H9 (cell line): ENCODE data around the gene SRP19. TPM values are rescaled to one million over a fixed set of nuclear protein-coding genes. Genes with fewer than 3 reads are reported as not detected.

Source experiments
- DNase-seq: peaks from one replicate; pipeline ENCODE4 v3.0.0-alpha.2; 2017
- H2AFZ ChIP-seq: one replicate; pipeline ENCODE4 v1.6.1; 2013; ENCODE audit warnings: mild to moderate bottlenecking, low read length, control low read depth, moderate library complexity
- H2AK5ac ChIP-seq: 2 replicates; pipeline ENCODE4 v1.6.1; 2013; ENCODE audit warnings: low read length, control low read depth, mixed read lengths; ENCODE audit not compliant: insufficient read length
- H2BK120ac ChIP-seq: one replicate; pipeline ENCODE4 v1.6.1; 2013; ENCODE audit warnings: low read depth, mild to moderate bottlenecking, low read length, control low read depth, inconsistent platforms; ENCODE audit not compliant: poor library complexity, severe bottlenecking
- H2BK12ac ChIP-seq: 2 replicates; pipeline ENCODE4 v1.6.1; 2013; ENCODE audit warnings: low read length, control low read depth, mixed read lengths, low read depth; ENCODE audit not compliant: insufficient read length
- H2BK15ac ChIP-seq: 2 replicates; pipeline ENCODE4 v1.6.1; 2013; ENCODE audit warnings: low read depth, low read length, control low read depth
- H2BK20ac ChIP-seq: one replicate; pipeline ENCODE4 v1.6.1; 2013; ENCODE audit warnings: low read depth, mild to moderate bottlenecking, low read length, control low read depth, inconsistent platforms; ENCODE audit not compliant: poor library complexity, severe bottlenecking
- H2BK5ac ChIP-seq: 2 replicates; pipeline ENCODE4 v1.6.1; 2013; ENCODE audit warnings: low read length, control low read depth, mixed read lengths; ENCODE audit not compliant: insufficient read length
- H3K14ac ChIP-seq: 2 replicates; pipeline ENCODE4 v1.6.1; 2013; ENCODE audit warnings: low read length, control low read depth; ENCODE audit not compliant: insufficient read depth
- H3K18ac ChIP-seq: 2 replicates; pipeline ENCODE4 v1.6.1; 2013; ENCODE audit warnings: low read depth, mild to moderate bottlenecking, mixed read lengths, low read length, control low read depth; ENCODE audit not compliant: insufficient read length
- H3K23ac ChIP-seq: 2 replicates; pipeline ENCODE4 v1.6.1; 2013; ENCODE audit warnings: low read length, control low read depth, mixed read lengths, low read depth; ENCODE audit not compliant: insufficient read length
- H3K23me2 ChIP-seq: 2 replicates; pipeline ENCODE4 v1.6.1; 2013; ENCODE audit warnings: low read depth, mild to moderate bottlenecking, mixed read lengths, low read length, control low read depth; ENCODE audit not compliant: insufficient read length, poor library complexity, severe bottlenecking
- H3K27ac ChIP-seq: 2 replicates; pipeline ENCODE4 v1.5.1; 2013; ENCODE audit warnings: low read length, control low read depth, mixed read lengths, low read depth; ENCODE audit not compliant: insufficient read length
- H3K27me3 ChIP-seq: 2 replicates; pipeline ENCODE4 v1.6.1; 2013; ENCODE audit warnings: low read length, control low read depth, inconsistent platforms; ENCODE audit not compliant: insufficient read depth
- H3K4ac ChIP-seq: 2 replicates; pipeline ENCODE4 v1.6.1; 2013; ENCODE audit warnings: low read depth, mild to moderate bottlenecking, control low read depth, inconsistent platforms, low read length, moderate library complexity
- H3K4me1 ChIP-seq: 2 replicates; pipeline ENCODE4 v1.6.1; 2013; ENCODE audit warnings: low read length, control low read depth, inconsistent platforms; ENCODE audit not compliant: insufficient read depth
- H3K4me2 ChIP-seq: 2 replicates; pipeline ENCODE4 v1.6.1; 2013; ENCODE audit warnings: low read length, control low read depth, mixed read lengths; ENCODE audit not compliant: insufficient read length, insufficient read depth
- H3K56ac ChIP-seq: 2 replicates; pipeline ENCODE4 v1.6.1; 2013; ENCODE audit warnings: low read depth, mild to moderate bottlenecking, mixed read lengths, low read length, control low read depth; ENCODE audit not compliant: insufficient read length
- H3K79me1 ChIP-seq: 2 replicates; pipeline ENCODE4 v1.6.1; 2013; ENCODE audit warnings: low read depth, mild to moderate bottlenecking, moderate library complexity, low read length, control low read depth, inconsistent platforms; ENCODE audit not compliant: insufficient read depth, poor library complexity, severe bottlenecking
- H3K79me2 ChIP-seq: 2 replicates; pipeline ENCODE4 v1.6.1; 2013; ENCODE audit warnings: low read length, control low read depth, inconsistent platforms; ENCODE audit not compliant: insufficient read depth
- H3K9ac ChIP-seq: 2 replicates; pipeline ENCODE4 v1.6.1; 2013; ENCODE audit warnings: low read length, control low read depth, mixed read lengths; ENCODE audit not compliant: insufficient read length; ENCODE audit errors: extremely low read depth
- H3K9me3 ChIP-seq: one replicate; pipeline ENCODE4 v1.6.1; 2013; ENCODE audit warnings: low read depth, low read length, inconsistent platforms; ENCODE audit not compliant: control insufficient read depth
- H3T11ph ChIP-seq: one replicate; pipeline ENCODE4 v1.6.1; 2013; ENCODE audit warnings: mild to moderate bottlenecking, low read length, control low read depth, inconsistent platforms
- H4K20me1 ChIP-seq: one replicate; pipeline ENCODE4 v1.6.1; 2013; ENCODE audit not compliant: control insufficient read depth, insufficient read length, insufficient read depth
- H4K5ac ChIP-seq: 2 replicates; pipeline ENCODE4 v1.6.1; 2013; ENCODE audit warnings: low read depth, mild to moderate bottlenecking, mixed read lengths, low read length, control low read depth; ENCODE audit not compliant: insufficient read length
- H4K8ac ChIP-seq: replicated peaks from 2 replicates; pipeline ENCODE4 v1.6.1; 2013; ENCODE audit warnings: low read length, control low read depth, mixed read lengths, low read depth; ENCODE audit not compliant: insufficient read length
- H4K91ac ChIP-seq: 2 replicates; pipeline ENCODE4 v1.6.1; 2013; ENCODE audit warnings: low read depth, mild to moderate bottlenecking, moderate library complexity, mixed read lengths, low read length, control low read depth; ENCODE audit not compliant: insufficient read length
- H3K27ac Mint-ChIP-seq, 3 experiments: 2 replicates in 2 of 3; 3 replicates in 1 of 3; pipeline ENCODE4 v1.8.0; 2020 to 2021; ENCODE audit warnings: mixed read lengths in 3 of 3, mild to moderate bottlenecking in 1 of 3, moderate library complexity in 1 of 3
- H3K27me3 Mint-ChIP-seq: 2 replicates; pipeline ENCODE4 v1.8.0; 2021; ENCODE audit warnings: low read depth, mild to moderate bottlenecking, moderate library complexity, mixed read lengths
- H3K36me3 Mint-ChIP-seq, 3 experiments: 2 replicates in 2 of 3; 3 replicates in 1 of 3; pipeline ENCODE4 v1.8.0; 2020 to 2021; ENCODE audit warnings: low read depth in 3 of 3, mixed read lengths in 3 of 3; ENCODE audit not compliant: insufficient read depth in 1 of 3
- H3K4me1 Mint-ChIP-seq, 2 experiments: 2 replicates each; pipeline ENCODE4 v1.8.0; 2020; ENCODE audit warnings: mixed read lengths in 2 of 2
- H3K4me3 Mint-ChIP-seq, 2 experiments: 2 replicates in 1 of 2; 3 replicates in 1 of 2; pipeline ENCODE4 v1.8.0; 2020 to 2021; ENCODE audit warnings: mild to moderate bottlenecking in 2 of 2, mixed read lengths in 2 of 2, moderate library complexity in 1 of 2
- H3K9me3 Mint-ChIP-seq, 2 experiments: 2 replicates in 1 of 2; 3 replicates in 1 of 2; pipeline ENCODE4 v1.8.0; 2020; ENCODE audit warnings: mild to moderate bottlenecking in 2 of 2, mixed read lengths in 2 of 2, moderate library complexity in 1 of 2
- CTCF ChIP-seq: fragments of 200-600 bp; sonication (generic); conservative IDR thresholded peaks from 3 replicates; pipeline ENCODE4 v1.8.0; 2021; ENCODE audit warnings: antibody characterized with exemption, mild to moderate bottlenecking
- total RNA-seq: library from RNA; stranded (reverse); gene quantifications from 2 replicates; pipeline ENCODE4 v1.2.1, GENCODE V29; 2021

The SRP19 gene
- total RNA-seq, 1 experiment from 2014 or later = 78.9 TPM

- Histone ChIP-seq H3K27me3 (no peaks in the 10 kb centered on the region), H3K23me2 (no peaks in the 10 kb centered on the region), H2BK15ac (no peak overlapping the region), H3K4me1 (peaks cover 8% of the 10 kb centered on the region), H4K5ac (no peak overlapping the region), H2BK5ac (no peak overlapping the region), H3K27ac (no peak overlapping the region), H3T11ph (no peak overlapping the region), H3K9ac (no peak overlapping the region), H4K8ac (no peak overlapping the region), H2BK120ac (no peak overlapping the region), H2AFZ (no peak overlapping the region), H4K91ac (no peak overlapping the region), H2AK5ac (no peak overlapping the region), H4K20me1 (no peaks in the 10 kb centered on the region), H3K79me1 (no peaks in the 10 kb centered on the region), H3K79me2 (no peaks in the 10 kb centered on the region), H2BK12ac (no peak overlapping the region), H2BK20ac (no peak overlapping the region), H3K4me2 (no peak overlapping the region), H3K9me3 (no peaks in the 10 kb centered on the region), H3K4ac (no peak overlapping the region), H3K23ac (no peak overlapping the region), H3K56ac (no peak overlapping the region), H3K18ac (no peak overlapping the region), H3K14ac (no peak overlapping the region)
- Mint-ChIP-seq H3K27ac (no peak overlapping the region), H3K36me3 (peaks cover 6 to 9% (median 9%) of the 10 kb centered on the region in 3 experiments; a peak in 6 of 7 replicates), H3K4me3 (no peak overlapping the region), H3K9me3 (peaks cover 4 to 5% of the 10 kb centered on the region in 2 experiments; a peak in 3 of 5 replicates), H3K27me3 (no peaks in the 10 kb centered on the region), H3K4me1 (peaks cover 14 to 19% of the 10 kb centered on the region in 2 experiments)
- no peak for TF ChIP-seq CTCF
- DNase-seq = no peak
These were observed 13.8 kb upstream of the SRP19 start for GRCh38 chr5:112847306-112847705.
